GM18951 (cell line): ENCODE data around the gene PLOD1.
"Not testable (repeated sequence)": the region's sequence is repeated elsewhere in the genome, so short reads cannot be mapped to it uniquely, and the experiment has no call there.

Source experiments
- POLR2A ChIP-seq: IDR thresholded peaks from 4 replicates; pipeline ENCODE4 v1.6.1; 2011; ENCODE audit warnings: mild to moderate bottlenecking; ENCODE audit not compliant: insufficient read length, insufficient read depth; ENCODE audit errors: extremely low read depth
- in situ Hi-C: fragments of 300-500 bp; cut with MboI; formaldehyde crosslinking; loops from one replicate; pipeline ENCODE4 v1.12.0; 2022; ENCODE audit warnings: low sequenced_read_pairs, mixed read lengths, inconsistent platforms; ENCODE audit not compliant: unreplicated experiment

The PLOD1 gene

DNA sequence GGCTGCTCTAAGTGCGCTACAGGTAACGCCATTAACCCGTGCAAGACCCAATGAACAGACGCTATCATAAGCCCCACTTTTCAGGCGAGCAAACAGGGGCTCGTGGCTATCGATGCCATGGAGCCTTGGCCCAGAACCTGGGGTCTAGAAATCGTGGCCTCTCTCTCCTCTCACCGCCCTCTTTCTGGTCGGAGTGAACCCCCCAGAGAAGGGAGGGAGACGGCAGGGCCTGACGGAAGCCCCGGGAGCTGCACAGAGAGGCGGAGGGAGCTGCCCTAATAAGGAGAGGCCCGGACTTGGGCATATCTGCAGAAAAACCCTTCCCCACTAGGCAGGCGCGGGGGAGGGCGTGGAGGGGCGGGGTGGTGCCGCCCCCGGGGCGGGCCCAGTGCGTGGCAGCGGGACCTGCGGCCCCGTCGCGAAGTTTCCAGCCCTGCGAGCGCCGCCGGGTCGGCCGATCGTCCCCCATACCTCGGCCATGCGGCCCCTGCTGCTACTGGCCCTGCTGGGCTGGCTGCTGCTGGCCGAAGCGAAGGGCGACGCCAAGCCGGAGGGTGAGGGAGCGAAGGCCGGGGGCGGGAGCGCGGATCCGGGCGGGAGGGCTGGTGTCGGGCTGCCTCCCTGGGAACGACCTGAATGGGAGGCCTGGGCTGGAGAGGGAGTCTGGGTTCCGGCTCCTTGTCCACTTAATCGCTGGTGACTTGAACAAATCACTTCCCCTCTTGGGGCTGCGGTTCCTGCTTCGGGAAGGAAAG, at the start of gene PLOD1:
TSS of gene PLOD1 (plus strand) at position 416 of the 755 bp plus-strand sequence. CDS start at position 479, 63 bp downstream.
- in situ Hi-C loops: no loop called here
- TF ChIP-seq POLR2A: peak; percentile 89

GRCh38 chr1:11885916-11886315, 48.6 kb upstream of the PLOD1 start:
- in situ Hi-C loops: loop anchor here (5.0 kb wide), 1 partner anchor 44 kb away; no protein-coding TSS in a partner anchor
- TF ChIP-seq POLR2A: no peak

GRCh38 chr1:11886986-11887665, 47.4 kb upstream of the PLOD1 start:
- in situ Hi-C loops: loop anchor here (5.0 kb wide), 1 partner anchor 45 kb away; no protein-coding TSS in a partner anchor

DNA sequence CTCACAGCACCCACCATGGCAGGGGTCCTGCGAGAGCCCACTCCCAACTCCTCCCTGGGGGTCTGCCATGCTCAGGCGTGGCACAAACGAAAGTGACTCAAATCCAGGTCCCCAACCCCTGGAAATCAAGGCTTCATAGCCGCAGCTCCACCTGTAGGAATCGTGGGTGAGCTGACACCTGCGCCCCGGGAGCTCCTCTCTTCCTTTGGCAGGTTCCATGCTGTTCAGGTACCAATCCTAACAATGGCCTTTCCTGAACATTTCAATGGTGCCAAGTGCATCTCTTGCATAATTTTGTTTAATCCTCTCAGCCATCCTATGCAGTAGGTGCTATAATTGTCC, 46.9 kb upstream of the PLOD1 start:
- in situ Hi-C loops: loop anchor here (5.0 kb wide), 1 partner anchor 45 kb away; no protein-coding TSS in a partner anchor
- no peak for TF ChIP-seq POLR2A

More at GRCh38 chr1:11886986-11887665, 47.4 kb upstream of the PLOD1 start:
- no peak for TF ChIP-seq POLR2A

DNA sequence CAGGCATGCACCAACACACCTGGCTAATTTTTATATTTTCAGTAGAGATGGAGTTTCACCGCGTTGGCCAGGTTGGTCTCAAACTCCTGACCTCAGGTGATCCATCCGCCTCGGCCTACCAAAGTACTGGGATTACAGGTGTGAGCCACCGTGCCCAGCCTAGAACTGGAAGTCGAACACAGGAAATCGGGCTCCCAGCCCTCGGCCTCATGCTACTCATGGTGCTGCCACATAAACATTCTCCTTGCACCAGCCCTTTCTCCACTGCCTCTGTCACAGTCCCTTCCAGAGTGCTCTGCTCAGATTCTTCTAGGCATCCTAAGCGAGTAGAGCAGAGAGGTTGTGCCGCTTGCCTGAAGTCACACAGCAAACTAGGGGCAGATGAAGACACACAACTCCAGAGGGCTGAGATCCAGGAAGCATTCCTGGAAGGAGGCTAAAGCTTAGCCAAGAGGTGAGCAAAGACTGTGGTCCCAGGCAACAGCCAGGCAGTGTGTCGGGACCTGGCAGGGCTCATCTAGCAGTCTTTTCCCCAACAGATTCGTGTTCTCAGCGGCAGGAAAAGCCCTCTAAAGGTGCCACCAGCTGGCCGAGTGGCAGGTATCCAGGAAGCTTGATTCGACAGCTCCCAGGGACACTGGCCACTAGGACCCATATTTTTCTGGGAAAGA, 46.2 kb upstream of the PLOD1 start:
- no peak for TF ChIP-seq POLR2A
- in situ Hi-C loops: loop anchor here (5.0 kb wide), 1 partner anchor 46 kb away; no protein-coding TSS in a partner anchor

- TF ChIP-seq POLR2A: no peak
- in situ Hi-C loops: loop anchor here (5.0 kb wide), 1 partner anchor 47 kb away; no protein-coding TSS in a partner anchor
Measured at GRCh38 chr1:11888877-11889208, 45.7 kb upstream of the PLOD1 start.

GRCh38 chr1:11891433-11892186, 42.9 kb upstream of the PLOD1 start:
- in situ Hi-C loops: no loop called here

DNA sequence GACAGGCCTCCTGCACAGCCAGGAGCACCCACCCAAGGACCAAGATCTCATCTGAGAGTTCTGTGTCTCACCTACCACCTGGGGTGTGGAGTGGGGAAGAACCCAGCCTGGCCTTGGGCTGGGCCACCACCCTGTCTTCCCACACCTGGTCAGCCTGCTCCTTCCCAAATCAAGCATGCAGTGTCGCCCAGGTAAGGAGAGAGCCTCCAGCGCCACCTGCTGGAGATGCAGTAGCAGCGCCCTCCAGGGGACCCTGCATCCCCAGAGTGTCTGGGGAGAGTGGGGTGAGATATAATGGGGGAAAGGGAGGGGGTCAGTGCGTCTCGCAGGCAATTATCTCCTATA, 40.6 kb upstream of the PLOD1 start:
- in situ Hi-C loops: no loop called here
- no peak for TF ChIP-seq POLR2A

More at GRCh38 chr1:11891433-11892186, 42.9 kb upstream of the PLOD1 start:
- TF ChIP-seq POLR2A: no peak

DNA sequence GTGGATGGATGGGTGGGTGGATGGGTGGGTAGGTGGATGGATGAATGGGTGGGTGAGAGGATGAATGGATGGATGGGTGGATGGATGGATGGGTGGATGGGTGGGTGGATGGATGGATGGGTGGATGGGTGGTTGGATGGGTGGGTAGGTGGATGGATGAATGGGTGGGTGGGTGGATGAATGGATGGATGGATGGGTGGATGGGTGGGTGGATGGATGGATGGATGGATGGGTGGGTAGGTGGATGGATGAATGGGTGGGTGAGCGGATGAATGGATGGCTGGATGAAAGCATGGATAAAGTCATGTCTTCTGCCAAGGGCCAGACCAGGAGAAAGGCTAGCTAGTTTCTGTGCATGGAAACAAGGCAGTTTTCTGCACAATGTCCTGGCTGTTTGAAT, 40.0 kb upstream of the PLOD1 start:
- in situ Hi-C loops: not testable (repeated sequence)

- in situ Hi-C loops: no loop called here
- TF ChIP-seq POLR2A: no peak
Measured at GRCh38 chr1:11898086-11898785, 36.3 kb upstream of the PLOD1 start.

- in situ Hi-C loops: no loop called here
- TF ChIP-seq POLR2A: no peak
Measured at GRCh38 chr1:11898831-11899467, 35.6 kb upstream of the PLOD1 start.

DNA sequence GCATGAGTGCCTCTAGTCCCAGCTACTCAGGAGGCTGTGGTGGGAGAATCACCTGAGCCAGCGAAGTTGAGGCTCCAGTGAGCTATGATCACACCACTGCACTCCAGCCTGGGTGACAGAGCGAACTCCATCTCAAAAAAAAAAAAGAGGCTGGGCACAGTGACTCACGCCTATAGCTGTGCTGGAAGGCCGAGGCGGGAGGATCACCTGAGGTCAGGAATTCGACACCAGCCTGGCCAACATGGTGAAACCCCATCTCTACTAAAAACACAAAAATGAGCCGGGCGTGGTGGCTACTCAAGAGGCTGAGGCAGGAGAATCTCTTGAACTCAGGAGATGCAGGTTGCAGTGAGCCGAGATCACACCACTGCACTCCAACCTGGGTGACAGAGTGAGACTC, 33.1 kb upstream of the PLOD1 start:
- in situ Hi-C loops: not testable (repeated sequence)
